G401.6 (cell line): ENCODE measurements around the gene OSGIN1.
A peak's percentile ranks its signal among the peaks of the same experiment; 100 is the strongest.
"Not testable (repeated sequence)": the region's sequence is repeated elsewhere in the genome, so short reads cannot be mapped to it uniquely, and the experiment has no call there.

Experiments
- FAIRE-seq: peaks from 2 replicates; lab custom pipeline; 2012; peaks lifted over from hg19 to GRCh38; lab: Jason Lieb, UNC

OSGIN1 gene

DNA sequence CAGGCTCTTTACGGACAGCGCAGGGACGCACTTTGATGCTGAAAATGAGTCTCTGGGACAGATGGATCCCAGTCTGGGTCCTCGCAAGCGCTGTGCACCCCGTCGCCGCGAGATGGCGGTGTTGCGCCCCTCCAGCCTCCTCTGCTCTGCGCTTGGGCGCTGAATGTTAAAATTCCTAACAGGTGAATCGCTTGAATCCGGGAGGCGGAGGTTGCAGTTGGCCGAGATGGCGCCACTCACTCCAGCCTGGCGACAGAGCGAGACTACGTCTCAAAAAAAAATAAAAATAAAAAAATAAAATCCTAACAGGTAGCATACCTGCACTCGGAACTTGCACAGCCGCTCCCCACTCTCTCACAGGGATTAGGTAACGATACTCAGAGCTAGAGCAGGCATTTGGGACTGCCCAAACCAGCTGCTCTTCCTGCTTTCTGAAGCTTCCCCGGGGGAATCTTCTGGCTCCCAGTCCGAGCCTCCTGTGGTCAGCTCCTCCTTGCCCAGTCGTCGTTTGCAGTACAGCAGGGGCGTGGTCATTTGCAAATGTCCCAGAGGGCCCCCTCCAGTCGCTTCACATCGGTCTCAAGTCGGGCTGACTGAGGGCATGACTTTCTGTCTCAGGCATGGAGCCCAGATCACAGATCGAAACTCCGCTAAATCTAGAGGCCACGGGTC lies 26.2 kb upstream of the OSGIN1 start:
- peak; percentile 98 for FAIRE-seq

GRCh38 chr16:83928341-83929055 lies 24.5 kb upstream of the OSGIN1 start:
- FAIRE-seq: no peak

GRCh38 chr16:83929811-83930555 lies 23.1 kb upstream of the OSGIN1 start:
- no peak for FAIRE-seq

DNA sequence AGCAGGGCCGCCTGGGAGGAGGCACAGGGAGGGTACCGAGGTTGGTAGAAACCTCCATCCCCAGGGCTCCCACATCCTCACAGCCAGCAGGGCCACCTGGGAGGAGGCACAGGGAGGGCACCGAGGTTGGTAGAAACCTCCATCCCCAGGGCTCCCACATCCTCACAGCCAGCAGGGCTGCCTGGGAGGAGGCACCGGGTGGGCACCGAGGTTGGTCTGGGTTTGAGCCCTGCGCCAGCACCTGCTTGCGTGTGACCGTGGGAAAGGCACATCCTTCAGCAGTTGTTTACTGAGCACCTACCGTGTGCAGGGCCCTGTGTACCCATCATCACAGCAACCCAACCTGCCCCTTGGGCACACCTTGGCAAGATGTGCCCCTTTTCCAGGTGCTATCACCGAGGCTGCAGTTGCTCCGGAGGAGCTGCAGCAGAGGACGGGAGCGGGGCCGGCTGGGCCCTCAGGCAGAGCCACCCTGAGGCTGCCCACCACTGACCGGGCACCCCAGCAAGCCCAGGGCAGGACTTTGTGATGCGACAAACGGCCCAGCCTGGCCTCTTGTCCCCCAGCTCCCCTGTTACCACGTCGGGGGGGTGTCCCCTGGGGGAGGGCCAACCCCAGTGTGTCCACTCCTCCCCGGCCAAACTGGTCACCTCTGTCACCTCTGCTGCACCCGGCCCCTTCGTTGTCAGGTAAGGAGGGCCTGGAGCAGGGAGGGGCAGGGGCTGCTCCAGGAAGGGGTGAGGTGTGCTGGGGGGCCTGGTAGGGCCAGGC lies 22.1 kb upstream of the OSGIN1 start:
- no peak for FAIRE-seq

- FAIRE-seq: no peak
Observed at GRCh38 chr16:83931556-83931955, 21.5 kb upstream of the OSGIN1 start.

GRCh38 chr16:83932304-83932703 lies 20.7 kb upstream of the OSGIN1 start:
- FAIRE-seq: no peak

DNA sequence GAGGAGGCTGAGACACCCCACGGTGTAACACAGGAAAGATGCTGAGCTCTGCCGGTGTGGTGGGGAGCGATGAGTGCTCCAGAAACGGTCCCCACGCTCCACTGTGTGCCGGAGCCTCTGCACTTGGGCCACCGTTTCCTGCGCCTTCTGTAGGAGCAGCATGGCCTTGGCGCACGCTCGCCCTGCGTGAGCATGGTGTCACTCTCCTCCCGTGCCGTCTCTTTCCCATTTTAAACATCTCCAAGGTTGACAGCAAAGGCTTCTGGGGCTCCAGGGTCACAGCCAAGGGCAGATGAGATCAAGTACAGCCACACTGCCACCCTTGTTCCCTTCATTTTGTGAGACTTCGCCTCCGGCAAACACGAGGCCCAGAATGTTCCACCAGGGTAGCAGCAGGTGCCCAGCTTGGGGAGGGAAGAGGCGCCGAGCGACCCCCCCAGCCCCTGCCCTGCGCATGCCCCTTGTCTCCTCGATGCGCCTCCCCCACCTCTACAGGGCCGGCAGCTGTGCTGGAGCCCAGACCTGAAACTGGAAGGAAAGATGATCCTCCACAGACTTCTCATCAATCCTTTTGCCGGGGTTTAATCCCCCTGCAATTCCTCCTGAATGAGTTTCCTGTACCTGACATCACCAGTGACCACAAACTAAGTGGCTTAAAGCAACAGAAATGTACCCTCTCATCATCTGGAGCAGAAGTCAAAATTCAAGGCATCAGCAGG lies 19.9 kb upstream of the OSGIN1 start:
- no peak for FAIRE-seq

GRCh38 chr16:83933885-83934683 lies 19.0 kb upstream of the OSGIN1 start:
- FAIRE-seq: no peak

DNA sequence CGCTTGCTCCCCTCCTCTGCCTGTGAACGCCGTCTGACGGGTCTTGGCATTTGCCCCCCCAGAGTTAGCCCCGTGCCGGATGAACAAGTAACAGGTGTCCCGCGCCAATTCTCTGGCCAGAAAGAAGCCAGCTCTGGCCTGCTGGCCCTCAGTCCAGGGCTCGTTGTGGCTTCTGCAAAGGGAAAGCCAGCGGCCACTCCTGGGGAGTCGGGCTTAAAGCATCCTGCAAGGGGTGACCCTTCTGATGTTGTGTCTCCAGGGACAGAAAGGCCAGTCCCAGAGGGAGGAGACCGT lies 18.4 kb upstream of the OSGIN1 start:
- FAIRE-seq: no peak

GRCh38 chr16:83935005-83935857 lies 17.8 kb upstream of the OSGIN1 start:
- FAIRE-seq: no peak

DNA sequence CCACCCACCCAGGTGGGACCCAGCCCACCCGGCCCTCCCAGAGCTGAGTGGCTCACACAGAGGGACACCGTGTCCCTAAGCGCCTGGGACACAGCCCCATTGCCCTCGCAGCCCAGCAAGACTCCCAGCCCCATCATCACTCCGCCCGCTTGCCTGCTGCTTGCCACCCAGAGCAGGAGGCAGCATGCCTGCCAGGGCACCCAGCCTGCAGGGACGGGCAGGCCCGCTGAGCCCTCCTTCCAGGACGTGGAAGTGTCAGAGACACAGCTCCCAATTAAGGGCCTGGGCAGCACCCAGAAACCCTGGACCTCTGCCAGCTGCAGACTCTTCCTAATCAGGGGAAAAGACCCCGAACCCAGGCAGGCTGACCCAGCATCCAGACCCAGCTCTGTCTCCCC lies 17.2 kb upstream of the OSGIN1 start:
- no peak for FAIRE-seq

- no peak for FAIRE-seq
Observed at GRCh38 chr16:83936581-83937165, 16.4 kb upstream of the OSGIN1 start.

- no peak for FAIRE-seq
Observed at GRCh38 chr16:83937267-83937666, 15.8 kb upstream of the OSGIN1 start.

DNA sequence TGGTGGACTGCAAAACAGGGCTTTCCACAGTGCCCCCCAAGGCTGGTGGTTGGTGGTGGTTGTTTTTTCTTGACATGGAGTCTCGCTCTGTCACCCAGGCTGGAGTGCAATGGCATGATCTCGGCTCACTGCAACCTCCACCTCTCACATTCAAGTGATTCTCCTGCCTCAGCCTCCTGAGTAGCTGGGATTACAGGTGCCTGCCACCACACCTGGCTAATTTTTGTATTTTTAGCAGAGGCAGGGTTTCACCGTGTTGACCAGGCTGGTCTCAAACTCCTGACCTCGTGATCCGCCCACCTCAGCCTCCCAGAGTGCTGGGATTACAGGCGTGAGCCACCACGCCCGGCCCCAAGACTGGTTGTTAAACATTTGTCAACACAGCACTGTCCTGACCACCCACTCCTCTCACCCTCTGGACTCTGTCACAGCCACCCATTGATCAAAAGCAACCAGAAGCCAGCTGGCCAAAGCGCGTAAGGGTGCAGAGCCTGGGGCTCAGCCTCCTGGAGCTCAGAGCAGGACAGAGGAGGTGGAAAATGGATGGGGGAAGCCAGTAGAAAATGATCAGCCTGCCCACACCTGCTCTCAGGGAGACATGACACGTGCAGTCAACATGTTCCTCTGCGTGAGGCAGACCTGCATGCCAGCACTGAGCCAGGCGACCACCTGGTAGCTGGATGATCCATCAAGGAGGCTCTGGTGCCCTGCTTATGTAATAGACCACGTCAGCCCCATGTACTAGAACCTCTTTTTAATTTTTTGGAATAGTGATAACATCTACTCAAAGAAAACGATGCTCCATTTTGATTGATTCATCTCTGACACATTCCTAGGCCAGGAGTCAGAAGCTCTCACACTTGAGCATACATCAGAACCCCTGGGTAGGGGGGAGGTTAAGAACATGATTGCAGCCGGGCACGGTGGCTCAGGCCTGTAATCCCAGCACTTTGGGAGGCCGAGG lies 14.8 kb upstream of the OSGIN1 start:
- FAIRE-seq: no peak

DNA sequence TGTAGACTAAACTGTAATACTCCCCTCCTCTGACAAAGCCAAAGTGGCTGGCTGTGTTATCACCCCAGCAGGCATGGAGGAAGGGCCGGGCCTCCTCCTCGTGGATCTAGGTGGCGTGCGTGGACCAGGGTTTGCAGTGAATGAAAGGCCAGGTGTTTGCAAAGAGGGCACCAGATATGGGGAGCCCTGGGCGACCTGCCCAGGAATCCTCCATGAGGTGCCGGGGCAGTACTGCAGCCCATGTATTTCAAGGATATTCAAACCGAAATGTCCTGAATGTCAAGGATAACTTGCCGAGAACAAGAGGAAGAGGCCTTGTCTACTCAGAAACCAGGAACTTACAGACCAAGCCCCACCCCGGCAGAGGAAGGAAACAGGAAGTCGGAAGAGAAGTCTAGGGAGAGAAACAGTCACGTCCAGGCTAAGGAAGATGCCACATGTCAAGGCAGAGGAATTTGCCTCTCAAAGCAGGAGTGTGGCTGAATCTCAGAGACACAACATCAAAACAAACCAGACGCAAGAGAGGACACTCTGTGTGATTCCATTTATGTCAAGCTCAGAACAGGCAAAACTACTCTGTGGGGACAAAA lies 13.7 kb upstream of the OSGIN1 start:
- no peak for FAIRE-seq

DNA sequence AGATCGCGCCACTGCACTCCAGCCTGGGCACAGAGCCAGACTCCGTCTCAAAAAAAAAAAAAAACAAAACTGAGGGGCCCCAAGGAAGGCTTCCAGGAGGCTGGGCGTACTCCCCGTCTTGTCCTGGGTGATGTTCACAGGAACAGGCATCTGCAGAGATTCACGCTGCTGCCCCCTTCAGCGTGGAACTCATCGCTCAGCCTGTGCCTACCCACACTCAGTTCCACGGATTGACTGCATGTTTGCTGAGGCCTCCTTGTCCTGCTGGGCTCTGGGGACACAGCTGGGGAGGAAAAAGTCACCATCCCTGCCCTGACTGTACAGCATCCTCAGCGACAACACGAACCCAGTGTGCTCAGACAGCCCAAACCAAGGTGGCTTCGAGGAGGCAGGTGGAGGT lies 12.9 kb upstream of the OSGIN1 start:
- no peak for FAIRE-seq

DNA sequence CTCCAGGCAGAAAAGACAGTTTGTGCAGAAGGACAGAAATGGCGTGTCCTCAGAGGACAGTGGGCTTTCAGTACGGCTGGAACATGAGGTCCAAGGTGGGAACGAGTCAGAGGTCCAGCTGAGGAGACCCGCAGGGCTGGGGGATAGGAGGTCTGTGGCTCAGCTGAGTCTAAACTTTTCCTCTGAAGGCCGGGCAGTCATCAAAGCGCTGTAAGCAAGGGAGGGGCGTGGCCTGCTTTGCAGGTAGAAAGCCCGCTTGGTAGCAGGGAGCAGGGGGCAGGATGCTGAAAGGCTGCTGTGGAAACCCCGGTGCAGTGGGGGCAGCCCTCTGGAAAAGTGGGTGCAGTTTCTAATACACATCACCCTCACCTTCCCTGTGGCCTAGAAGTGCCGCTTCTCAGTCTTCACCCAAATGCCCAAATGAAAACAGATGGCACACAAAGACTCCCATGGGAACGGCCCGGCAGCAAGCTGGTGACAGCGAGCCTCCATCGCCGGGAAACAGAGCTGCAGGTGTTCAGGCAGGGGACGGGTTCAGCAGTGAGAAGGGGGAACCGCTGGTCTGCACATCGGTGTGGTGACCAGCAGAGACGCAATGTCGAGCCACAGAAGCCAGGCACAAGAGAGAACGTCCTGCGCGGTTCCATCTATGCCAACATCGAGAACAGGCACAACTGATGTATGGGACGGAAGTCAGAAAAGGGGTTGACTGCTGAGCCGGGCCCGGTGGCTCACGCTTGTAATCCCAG lies 12.2 kb upstream of the OSGIN1 start:
- FAIRE-seq: no peak

- not testable (repeated sequence) for FAIRE-seq
Observed at GRCh38 chr16:83941546-83941945, 11.5 kb upstream of the OSGIN1 start.
